ENCODE measurements around the gene MSL1.

The MSL1 gene

DNA sequence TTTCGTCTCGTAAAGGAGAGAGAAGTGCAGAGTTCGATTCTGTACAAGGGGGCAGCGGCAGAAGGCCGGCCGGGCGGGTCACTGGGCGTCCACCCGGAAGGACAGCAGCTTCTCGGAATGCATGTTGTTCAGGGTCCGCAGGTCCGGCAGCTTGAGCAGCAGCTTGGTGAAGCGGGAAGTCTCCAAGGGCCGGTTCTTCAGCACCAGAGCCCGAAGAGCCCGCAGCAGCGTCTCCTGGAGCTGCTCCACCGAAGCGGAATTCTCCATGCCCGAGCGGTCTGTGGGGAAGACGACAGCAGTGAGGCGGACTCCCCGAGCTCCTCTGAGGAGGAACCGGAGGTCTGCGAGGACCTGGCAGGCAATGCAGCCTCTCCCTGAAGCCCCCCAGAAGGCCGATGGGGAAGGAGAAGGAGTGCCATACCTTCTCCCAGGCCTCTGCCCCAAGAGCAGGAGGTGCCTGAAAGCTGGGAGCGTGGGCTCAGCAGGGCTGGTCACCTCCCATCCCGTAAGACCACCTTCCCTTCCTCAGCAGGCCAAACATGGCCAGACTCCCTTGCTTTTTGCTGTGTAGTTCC lies 28.7 kb upstream of the MSL1 start:
- TF ChIP-seq, protein P1, sequence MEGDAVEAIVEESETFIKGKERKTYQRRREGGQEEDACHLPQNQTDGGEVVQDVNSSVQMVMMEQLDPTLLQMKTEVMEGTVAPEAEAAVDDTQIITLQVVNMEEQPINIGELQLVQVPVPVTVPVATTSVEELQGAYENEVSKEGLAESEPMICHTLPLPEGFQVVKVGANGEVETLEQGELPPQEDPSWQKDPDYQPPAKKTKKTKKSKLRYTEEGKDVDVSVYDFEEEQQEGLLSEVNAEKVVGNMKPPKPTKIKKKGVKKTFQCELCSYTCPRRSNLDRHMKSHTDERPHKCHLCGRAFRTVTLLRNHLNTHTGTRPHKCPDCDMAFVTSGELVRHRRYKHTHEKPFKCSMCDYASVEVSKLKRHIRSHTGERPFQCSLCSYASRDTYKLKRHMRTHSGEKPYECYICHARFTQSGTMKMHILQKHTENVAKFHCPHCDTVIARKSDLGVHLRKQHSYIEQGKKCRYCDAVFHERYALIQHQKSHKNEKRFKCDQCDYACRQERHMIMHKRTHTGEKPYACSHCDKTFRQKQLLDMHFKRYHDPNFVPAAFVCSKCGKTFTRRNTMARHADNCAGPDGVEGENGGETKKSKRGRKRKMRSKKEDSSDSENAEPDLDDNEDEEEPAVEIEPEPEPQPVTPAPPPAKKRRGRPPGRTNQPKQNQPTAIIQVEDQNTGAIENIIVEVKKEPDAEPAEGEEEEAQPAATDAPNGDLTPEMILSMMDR (conservative IDR thresholded peaks at IDR 0.05; ENCODE audit: low read depth, low read length), result no peak
- H3K4me3 ChIP-seq (ENCODE audit: low read length), result no peak overlapping the region
- DNase-seq (ENCODE audit: low read depth), result no peak

DNA sequence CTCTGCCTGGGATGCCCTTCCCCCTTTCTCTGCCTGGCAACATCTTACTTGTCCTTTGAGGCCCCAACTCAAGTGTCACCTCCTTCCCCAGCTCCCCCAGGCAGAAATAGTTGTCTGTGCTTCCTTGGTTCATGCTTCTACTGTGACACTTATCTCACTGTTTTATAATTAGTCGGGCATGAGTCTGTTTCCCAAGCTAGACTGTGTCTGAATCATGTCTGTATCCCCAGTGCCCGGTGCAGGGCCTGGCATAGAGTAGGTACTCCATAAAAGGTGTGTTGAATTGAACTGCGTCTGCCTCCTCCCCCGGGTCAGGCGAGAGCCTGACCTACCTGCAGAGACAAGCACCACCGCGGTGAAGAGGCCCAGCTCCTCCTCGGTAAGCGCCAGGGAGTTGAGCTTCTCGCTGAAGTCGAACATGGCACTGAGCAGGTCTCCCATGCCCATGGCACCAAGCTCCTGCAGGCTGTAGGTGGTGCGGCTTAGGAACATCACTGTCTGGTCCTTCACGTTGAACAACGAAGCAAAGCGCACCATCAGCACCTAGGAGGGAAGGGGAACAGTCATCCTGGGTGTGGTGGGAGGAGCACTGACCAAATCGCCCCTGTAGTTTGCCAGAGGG lies 28.1 kb upstream of the MSL1 start:
- H3K4me3 ChIP-seq (ENCODE audit: low read length), result no peak overlapping the region
- TF ChIP-seq, protein P1 (conservative IDR thresholded peaks at IDR 0.05; ENCODE audit: low read depth, low read length), result no peak
- DNase-seq (ENCODE audit: low read depth), result no peak

DNA sequence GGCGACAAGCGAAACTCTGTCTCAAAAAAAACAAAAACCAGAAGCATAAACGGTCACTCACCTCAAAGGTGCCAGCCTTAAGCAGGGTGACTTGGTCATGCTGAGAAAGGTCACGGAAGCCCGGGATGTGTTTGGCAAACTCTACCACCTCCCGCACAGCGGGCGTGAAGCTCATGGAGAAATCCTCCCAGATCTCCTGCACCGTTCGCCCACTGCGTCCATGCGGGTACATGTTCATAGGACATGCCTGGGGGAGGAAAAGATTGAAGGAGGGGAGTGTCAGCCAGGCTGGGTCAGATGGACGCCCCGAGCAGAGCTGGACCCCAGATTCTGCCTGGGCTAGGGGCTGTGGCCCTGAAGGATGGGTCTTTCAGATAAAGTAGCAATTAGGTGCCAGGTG lies 26.9 kb upstream of the MSL1 start:
- TF ChIP-seq, protein P1 (conservative IDR thresholded peaks at IDR 0.05; ENCODE audit: low read depth, low read length), result no peak
- no peak overlapping the region for H3K4me3 ChIP-seq (ENCODE audit: low read length)
- no peak for DNase-seq (ENCODE audit: low read depth)

DNA sequence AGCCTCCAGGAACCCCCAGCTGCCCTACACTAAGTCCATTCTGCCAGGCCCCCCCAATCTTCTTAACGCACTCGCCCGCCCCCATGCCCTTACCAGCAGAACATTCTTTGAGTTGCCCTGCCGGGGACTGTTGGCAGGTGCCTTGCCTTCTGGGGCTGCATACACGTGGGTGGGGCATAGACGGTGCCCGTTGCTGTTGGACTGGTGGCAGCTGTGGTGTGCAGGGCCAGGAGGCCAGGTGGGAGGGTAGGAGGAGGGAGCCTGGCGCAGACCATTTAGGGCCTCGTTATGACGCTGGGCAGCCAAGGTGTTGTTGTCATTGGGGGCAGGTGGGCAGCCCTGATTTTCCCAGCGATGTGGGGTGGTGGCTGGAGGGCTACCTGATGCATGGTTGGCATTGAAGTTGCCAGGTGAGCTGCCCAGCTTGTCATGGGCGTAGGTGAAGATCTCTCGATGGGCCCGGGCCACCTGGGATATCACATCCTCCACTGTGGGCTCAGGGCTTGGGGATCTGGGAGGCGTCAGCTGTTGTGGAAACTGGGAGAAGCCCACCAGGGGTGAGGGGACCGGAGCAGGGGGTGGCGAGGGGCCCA lies 26.3 kb upstream of the MSL1 start:
- DNase-seq (ENCODE audit: low read depth), result no peak
- no peak overlapping the region for H3K4me3 ChIP-seq (ENCODE audit: low read length)
- TF ChIP-seq, protein P1 (conservative IDR thresholded peaks at IDR 0.05; ENCODE audit: low read depth, low read length), result no peak

DNA sequence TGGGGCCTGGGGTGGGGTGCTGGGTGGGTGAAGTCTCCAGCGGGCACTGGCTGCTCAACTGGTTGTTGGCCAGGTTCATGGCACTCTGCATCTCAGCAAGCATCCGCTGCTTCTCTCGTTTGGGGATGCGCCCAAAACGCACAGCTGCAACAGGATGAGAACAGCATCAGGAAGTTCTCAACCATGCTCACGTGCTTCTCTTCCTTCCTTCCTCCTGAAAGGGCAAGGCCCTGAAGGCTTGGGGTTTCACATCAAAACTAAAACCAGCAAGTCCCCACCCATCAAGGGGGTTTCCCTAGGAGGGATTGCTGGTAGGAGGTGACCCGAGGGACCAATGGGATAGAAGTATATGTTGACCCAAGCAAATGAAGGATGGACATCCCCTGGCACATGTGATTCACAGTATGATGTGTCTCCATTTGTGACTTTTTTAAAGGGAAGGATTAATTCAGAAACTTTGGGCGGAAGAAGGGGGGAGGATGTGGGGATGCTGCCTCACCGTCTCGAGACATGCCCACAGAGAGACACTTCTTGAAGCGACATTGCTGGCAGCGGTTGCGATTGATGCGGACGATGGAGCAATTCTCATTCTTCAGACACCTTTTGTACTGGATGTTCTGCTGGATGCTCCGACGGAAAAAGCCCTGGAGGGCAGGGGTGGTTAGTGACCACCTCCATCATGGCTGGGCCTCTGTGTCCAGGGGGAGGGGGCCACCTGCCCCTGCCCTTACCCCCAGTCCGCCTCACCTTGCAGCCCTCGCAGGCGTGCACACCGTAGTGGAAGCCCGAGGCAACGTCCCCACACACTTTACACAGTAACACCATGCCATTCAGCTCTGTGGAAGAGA lies 25.6 kb upstream of the MSL1 start:
- no peak for DNase-seq (ENCODE audit: low read depth)
- TF ChIP-seq, protein P1 (conservative IDR thresholded peaks at IDR 0.05; ENCODE audit: low read depth, low read length), result no peak
- H3K4me3 ChIP-seq (ENCODE audit: low read length), result no peak overlapping the region

DNA sequence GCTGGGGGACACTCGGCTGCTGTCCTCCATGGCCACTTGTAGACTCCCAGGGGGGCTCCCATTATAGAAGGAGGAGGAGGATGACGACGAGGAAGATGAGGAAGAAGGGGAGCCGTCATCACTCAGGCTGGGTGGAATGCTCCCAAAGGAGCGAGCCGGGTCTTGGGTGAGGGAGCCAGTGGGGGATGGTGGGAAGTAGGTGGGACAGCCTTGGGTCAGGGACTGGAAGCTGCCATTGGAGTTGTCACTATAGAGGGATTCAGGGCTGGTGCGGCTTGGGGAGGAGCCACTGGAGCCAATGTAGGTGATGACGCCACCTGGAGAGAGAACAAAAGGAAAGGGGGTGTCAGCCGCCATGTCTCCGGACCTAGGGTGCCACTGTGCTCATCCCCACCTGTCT lies 24.7 kb upstream of the MSL1 start:
- TF ChIP-seq, protein P1 (conservative IDR thresholded peaks at IDR 0.05; ENCODE audit: low read depth, low read length), result no peak
- H3K4me3 ChIP-seq (ENCODE audit: low read length), result no peak overlapping the region
- DNase-seq (ENCODE audit: low read depth), result no peak

Measured in retinal pigment epithelial cell (primary cell).